Heart left ventricle (tissue), 16 donors: ENCODE measurements around the gene CUX1. TPM values are rescaled to one million over a fixed set of nuclear protein-coding genes. Genes with fewer than 3 reads are reported as not detected.
"Not testable (repeated sequence)": the region's sequence is repeated elsewhere in the genome, so short reads cannot be mapped to it uniquely, and the experiment has no call there.

ENCODE experiments used
- ATAC-seq, 4 donors: fragments of 200-7000 bp; cut with Tn5 transposase; one replicate each; pipeline ENCODE4 v1.9.1; 2020 to 2022; ENCODE audit warnings: moderate library complexity in 4 of 4, mild to moderate bottlenecking in 3 of 4, moderate number of reproducible peaks in 1 of 4
- DNase-seq, 5 donors: peaks; one replicate each; pipeline ENCODE4 v3.0.0-alpha.2; 2020
- H3K27ac ChIP-seq, 12 donors: fragments of 200-600 bp; sonication (generic) in 4 of 12; one replicate each; pipeline versions ENCODE4 v1.5.0 to v1.8.0; 2016 to 2022; ENCODE audit warnings: mild to moderate bottlenecking in 2 of 12
- H3K27me3 ChIP-seq, 9 donors: fragments of 200-600 bp; sonication (generic) in 2 of 9; one replicate each; pipeline versions ENCODE4 v1.5.1 to v1.8.0; 2016 to 2022; ENCODE audit warnings: mild to moderate bottlenecking in 3 of 9
- H3K36me3 ChIP-seq, 9 donors: fragments of 200-600 bp; sonication (generic) in 2 of 9; one replicate each; pipeline versions ENCODE4 v1.5.0 to v1.8.0; 2018 to 2022; ENCODE audit warnings: mild to moderate bottlenecking in 2 of 9
- H3K4me1 ChIP-seq, 12 donors: fragments of 200-600 bp; sonication (generic) in 4 of 12; one replicate each; pipeline versions ENCODE4 v1.5.0 to v1.8.0; 2016 to 2022; ENCODE audit warnings: mild to moderate bottlenecking in 3 of 12
- H3K4me3 ChIP-seq, 12 donors: fragments of 200-600 bp; sonication (generic) in 4 of 12; one replicate each; pipeline versions ENCODE4 v1.5.0 to v1.8.0; 2017 to 2022; ENCODE audit warnings: mild to moderate bottlenecking in 9 of 12, moderate library complexity in 4 of 12
- H3K9me3 ChIP-seq, 12 donors: fragments of 200-600 bp; sonication (generic) in 4 of 12; one replicate each; pipeline versions ENCODE4 v1.5.0 to v1.8.0; 2016 to 2022; ENCODE audit warnings: mild to moderate bottlenecking in 1 of 12
- POLR2A ChIP-seq, 2 donors: fragments of 450-650 bp; IDR thresholded peaks; one replicate each; pipeline ENCODE4 v1.6.1; 2017; ENCODE audit warnings: antibody characterized with exemption in 2 of 2, mild to moderate bottlenecking in 2 of 2, moderate library complexity in 2 of 2
- WGBS, 4 donors: extraction: QIAGEN DNeasy Blood & Tissue Kit in 2 of 4; methylation state at CpG; one replicate each; pipeline versions ENCODE4 v1.1.5 to v1.1.7; 2013 to 2018; 5-methylcytosine and 5-hydroxymethylcytosine counted together
- intact Hi-C, 10 donors: fragments of 100-400 bp; cut with DNase I; formaldehyde crosslinking; loops; one replicate each; pipeline versions ENCODE4 v1.11.1 to v1.14.2; 2022
- polyA plus RNA-seq, 2 donors: library from polyadenylated mRNA; stranded (reverse); fragments of 200-250 nt; gene quantifications; one replicate each; pipeline ENCODE4 v1.2.3, GENCODE V29; 2013
- total RNA-seq, 9 donors: library from RNA; depleted of rRNA in 2 of 9; stranded (reverse); fragments of >200 nt in 2 of 9; fragmentation: NEBNext Ultra II Directional in 3 of 9; extraction: Animal tissue kit (Norgen Biotek cat#: 25700) in 3 of 9; gene quantifications; one replicate each; pipeline versions ENCODE4 v1.1.0 to v1.2.4, GENCODE V29; 2016 to 2023
- TF ChIP-seq, protein P1 (sequence below), 12 donors: fragments of 200-600 bp; sonication (generic) in 4 of 12; IDR thresholded peaks; one replicate each; pipeline versions ENCODE4 v1.5.0 to v1.8.0; 2018 to 2022; ENCODE audit warnings: antibody characterized with exemption in 12 of 12, mild to moderate bottlenecking in 5 of 12
- donor health status: ischemic (EF 13 %, LVEDD 7.1; RV severe dilation, severe dysfunction).
- donor health status: healthy with polysubstance abuse.
- donor health status: DM: no; HTN: yes; CAD: no.
- donor health status: DM: no; HTN: no; CAD: no.
- donor health status: ischemic (EF 25% LVEDD 6.9; RV normal size, moderate dysfunction).
- donor health status: ischemic (EF 25% LVEDD 5.7; RV mildly dilated, moderate dysfunction).
- donor health status: healthy.
- donor health status: DM: yes; HTN: yes; CAD: no.
- donor health status: ischemic (EF 35%, LVEDD 5.7; RV mildly dilated, moderate dysfunction).
- donor health status: nonischemic (EF 11% LVEDD 7.7; RV severe dilation, severe dysfunction).
- donor health status: DM: yes; HTN: yes; CAD: no.
- donor health status: PGD.
- donor health status: ischemic (EF 29% LVEDD 5.4; RV normal size, mild dysfunction).
- donor health status: nonischemic (EF 23%, LVEDD 6.1; RV moderate dilation, normal function).

Gene CUX1
- total and polyA plus RNA-seq, 11 donors = 51.9 to 173 (median 122) TPM

DNA sequence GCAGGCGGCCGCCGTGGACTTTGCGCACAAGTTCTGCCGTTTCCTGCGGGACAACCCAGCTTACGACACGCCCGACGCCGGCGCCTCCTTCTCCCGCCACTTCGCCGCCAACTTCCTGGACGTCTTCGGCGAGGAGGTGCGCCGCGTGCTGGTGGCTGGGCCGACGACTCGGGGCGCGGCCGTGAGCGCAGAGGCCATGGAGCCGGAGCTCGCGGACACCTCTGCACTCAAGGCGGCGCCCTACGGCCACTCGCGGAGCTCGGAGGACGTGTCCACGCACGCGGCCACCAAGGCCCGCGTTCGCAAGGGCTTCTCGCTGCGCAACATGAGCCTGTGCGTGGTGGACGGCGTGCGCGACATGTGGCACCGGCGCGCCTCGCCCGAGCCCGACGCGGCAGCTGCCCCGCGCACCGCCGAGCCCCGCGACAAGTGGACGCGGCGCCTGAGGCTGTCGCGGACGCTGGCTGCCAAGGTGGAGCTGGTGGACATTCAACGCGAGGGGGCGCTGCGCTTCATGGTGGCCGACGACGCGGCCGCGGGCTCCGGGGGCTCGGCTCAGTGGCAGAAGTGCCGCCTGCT, 483.3 kb downstream of the CUX1 start:
- peak in 3 of 4 donors; percentile 25 to 31 (median 30) for ATAC-seq
- Histone ChIP-seq H3K27ac (no peak overlapping the region), H3K4me1 (peaks cover 0 to 32% (median 0%) of the 10 kb centered on the region in 12 donors), H3K4me3 (peak overlapping the region in 2 of 12 donors; percentile 4 to 9), H3K9me3 (no peaks in the 10 kb centered on the region), H3K27me3 (peaks cover 0 to 21% (median 18%) of the 10 kb centered on the region in 9 donors), H3K36me3 (no peaks in the 10 kb centered on the region)
- no peak for TF ChIP-seq POLR2A (IDR thresholded peaks at IDR 0.05)
- TF ChIP-seq, protein P1, sequence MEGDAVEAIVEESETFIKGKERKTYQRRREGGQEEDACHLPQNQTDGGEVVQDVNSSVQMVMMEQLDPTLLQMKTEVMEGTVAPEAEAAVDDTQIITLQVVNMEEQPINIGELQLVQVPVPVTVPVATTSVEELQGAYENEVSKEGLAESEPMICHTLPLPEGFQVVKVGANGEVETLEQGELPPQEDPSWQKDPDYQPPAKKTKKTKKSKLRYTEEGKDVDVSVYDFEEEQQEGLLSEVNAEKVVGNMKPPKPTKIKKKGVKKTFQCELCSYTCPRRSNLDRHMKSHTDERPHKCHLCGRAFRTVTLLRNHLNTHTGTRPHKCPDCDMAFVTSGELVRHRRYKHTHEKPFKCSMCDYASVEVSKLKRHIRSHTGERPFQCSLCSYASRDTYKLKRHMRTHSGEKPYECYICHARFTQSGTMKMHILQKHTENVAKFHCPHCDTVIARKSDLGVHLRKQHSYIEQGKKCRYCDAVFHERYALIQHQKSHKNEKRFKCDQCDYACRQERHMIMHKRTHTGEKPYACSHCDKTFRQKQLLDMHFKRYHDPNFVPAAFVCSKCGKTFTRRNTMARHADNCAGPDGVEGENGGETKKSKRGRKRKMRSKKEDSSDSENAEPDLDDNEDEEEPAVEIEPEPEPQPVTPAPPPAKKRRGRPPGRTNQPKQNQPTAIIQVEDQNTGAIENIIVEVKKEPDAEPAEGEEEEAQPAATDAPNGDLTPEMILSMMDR (IDR thresholded peaks at IDR 0.05) = peak in 8 of 12 donors; percentile 12 to 51 (median 38)
- intact Hi-C loops = no loop called here
- WGBS, 4 donors = 29 to 54% (median 40%) methylated on average over 57 to 84 of the region's 84 CpGs
- DNase-seq = no peak

DNA sequence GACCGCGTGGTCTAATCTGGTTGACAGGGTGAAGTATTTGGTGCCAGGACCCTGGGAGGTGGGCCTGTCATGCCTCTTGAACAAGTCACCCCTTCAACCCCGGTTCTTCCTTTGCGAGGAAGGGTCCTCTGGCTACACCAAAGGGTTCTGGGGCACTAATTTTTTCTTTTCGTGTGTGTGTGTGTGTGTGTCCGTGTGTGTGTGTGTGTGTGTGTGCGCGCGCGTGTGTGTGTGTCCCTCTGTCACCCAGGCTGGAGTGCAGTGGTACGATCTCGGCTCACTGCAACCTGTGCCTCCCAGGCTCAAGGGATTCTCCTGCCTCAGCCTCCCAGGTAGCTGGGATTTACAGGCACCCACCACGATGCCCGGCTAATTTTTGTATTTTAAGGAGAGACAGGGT, 483.9 kb downstream of the CUX1 start:
- 91 to 97% (median 95%) methylated on average over 14 of the region's 14 CpGs for WGBS, 4 donors
- Histone ChIP-seq H3K4me1 (peaks cover 0 to 36% (median 0%) of the 10 kb centered on the region in 12 donors), H3K27me3 (peaks cover 0 to 21% (median 18%) of the 10 kb centered on the region in 9 donors)
- DNase-seq, H3K9me3 ChIP-seq, H3K27ac ChIP-seq, intact Hi-C loops, H3K36me3 ChIP-seq, ATAC-seq, H3K4me3 ChIP-seq: not testable (repeated sequence)

GRCh38 chr7:102302025-102302424, 484.6 kb downstream of the CUX1 start:
- ATAC-seq (no peak), DNase-seq (no peak)
- H3K9me3 ChIP-seq = no peaks in the 10 kb centered on the region
- H3K27ac ChIP-seq = no peak overlapping the region
- no peak overlapping the region for H3K4me3 ChIP-seq
- peaks cover 0 to 43% (median 2%) of the 10 kb centered on the region in 12 donors for H3K4me1 ChIP-seq
- no peaks in the 10 kb centered on the region for H3K36me3 ChIP-seq
- peaks cover 0 to 21% (median 18%) of the 10 kb centered on the region in 9 donors for H3K27me3 ChIP-seq
- TF ChIP-seq, protein P1 (IDR thresholded peaks at IDR 0.05) = no peak
- no peak for TF ChIP-seq POLR2A (IDR thresholded peaks at IDR 0.05)
- intact Hi-C loops = no loop called here
- 88 to 94% (median 94%) methylated on average over 5 to 6 of the region's 6 CpGs for WGBS, 4 donors

DNA sequence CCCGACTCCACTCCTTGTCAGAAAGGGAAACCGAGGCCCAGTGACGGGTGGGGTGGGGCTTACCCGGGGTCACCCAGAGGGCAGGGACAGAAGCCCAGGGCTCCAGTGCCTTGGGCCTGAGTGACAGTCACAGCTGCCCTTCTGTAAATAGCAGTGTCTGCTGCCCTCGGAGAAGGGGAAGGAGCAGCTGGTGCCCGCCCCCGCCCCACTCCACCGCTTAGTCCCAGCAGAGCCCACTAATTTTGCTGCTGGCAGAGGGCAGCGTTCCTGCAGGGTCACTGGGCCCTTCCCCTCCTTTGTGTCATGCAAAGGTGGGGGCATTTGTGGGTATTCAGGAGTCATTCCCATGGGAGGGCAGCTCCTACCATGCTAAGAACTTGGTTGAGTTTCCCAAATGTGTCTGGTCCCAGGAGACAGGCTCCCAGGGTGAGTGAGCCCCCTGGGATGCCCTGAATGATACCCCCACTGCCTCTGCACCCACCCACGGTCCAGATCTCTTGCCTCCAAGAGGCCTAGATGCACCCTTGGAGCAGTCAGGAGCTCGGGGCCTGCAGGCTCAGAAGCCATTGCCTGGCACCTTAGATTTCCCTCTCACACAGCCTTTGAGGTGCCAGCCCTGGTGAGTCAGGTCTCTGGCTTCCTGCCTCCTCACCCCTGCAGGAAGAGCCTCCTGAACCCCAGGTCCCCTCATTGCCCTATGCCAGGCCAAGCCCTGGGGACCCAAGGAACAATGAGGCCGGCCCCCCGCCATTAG, 486.4 kb downstream of the CUX1 start:
- DNase-seq = no peak
- intact Hi-C loops = no loop called here
- H3K9me3 ChIP-seq = no peaks in the 10 kb centered on the region
- H3K4me3 ChIP-seq = no peak overlapping the region
- peaks cover 0 to 50% (median 4%) of the 10 kb centered on the region in 12 donors for H3K4me1 ChIP-seq
- H3K27me3 ChIP-seq = peaks cover 0 to 21% (median 15%) of the 10 kb centered on the region in 9 donors
- H3K27ac ChIP-seq = peak overlapping the region in 1 of 12 donors; percentile 49
- no peak for TF ChIP-seq POLR2A (IDR thresholded peaks at IDR 0.05)
- TF ChIP-seq, protein P1 (IDR thresholded peaks at IDR 0.05) = no peak
- 84 to 94% (median 89%) methylated on average over 8 to 13 of the region's 13 CpGs for WGBS, 4 donors
- ATAC-seq = no peak
- peaks cover 0 to 6% (median 0%) of the 10 kb centered on the region in 9 donors for H3K36me3 ChIP-seq
